Subcutaneous abdominal adipose tissue (tissue), 5 donors: ENCODE results near the gene NT5DC3.

Experiments used
- H3K27ac ChIP-seq: one replicate; pipeline ENCODE4 v1.7.0; 2013; ENCODE audit warnings: low read depth, mild to moderate bottlenecking, inconsistent platforms, low read length, moderate library complexity
- H3K27me3 ChIP-seq, 5 donors: one replicate each; pipeline ENCODE4 v1.7.0; 2013; ENCODE audit warnings: low read length in 5 of 5, inconsistent platforms in 1 of 5; ENCODE audit not compliant: control insufficient read depth in 5 of 5, insufficient read depth in 4 of 5
- H3K36me3 ChIP-seq, 5 donors: one replicate each; pipeline ENCODE4 v1.7.0; 2013; ENCODE audit warnings: low read length in 5 of 5; ENCODE audit not compliant: control insufficient read depth in 5 of 5, insufficient read depth in 5 of 5
- H3K4me1 ChIP-seq, 5 donors: one replicate each; pipeline ENCODE4 v1.7.0; 2013; ENCODE audit warnings: low read length in 5 of 5, mild to moderate bottlenecking in 3 of 5, moderate library complexity in 1 of 5; ENCODE audit not compliant: control insufficient read depth in 5 of 5, insufficient read depth in 5 of 5
- H3K4me3 ChIP-seq, 5 donors: one replicate each; pipeline ENCODE4 v1.7.0; 2013; ENCODE audit warnings: low read length in 5 of 5, low read depth in 1 of 5
- H3K9ac ChIP-seq, 5 donors: one replicate each; pipeline ENCODE4 v1.7.0; 2013; ENCODE audit warnings: low read length in 5 of 5, mild to moderate bottlenecking in 4 of 5, moderate library complexity in 3 of 5
- H3K9me3 ChIP-seq, 5 donors: one replicate each; pipeline ENCODE4 v1.7.0; 2013; ENCODE audit warnings: low read length in 5 of 5; ENCODE audit not compliant: control insufficient read depth in 5 of 5
- donor health status: healthy.
- donor health status: healthy.
- donor health status: healthy.
- donor health status: healthy.
- donor health status: healthy.

Gene NT5DC3

DNA sequence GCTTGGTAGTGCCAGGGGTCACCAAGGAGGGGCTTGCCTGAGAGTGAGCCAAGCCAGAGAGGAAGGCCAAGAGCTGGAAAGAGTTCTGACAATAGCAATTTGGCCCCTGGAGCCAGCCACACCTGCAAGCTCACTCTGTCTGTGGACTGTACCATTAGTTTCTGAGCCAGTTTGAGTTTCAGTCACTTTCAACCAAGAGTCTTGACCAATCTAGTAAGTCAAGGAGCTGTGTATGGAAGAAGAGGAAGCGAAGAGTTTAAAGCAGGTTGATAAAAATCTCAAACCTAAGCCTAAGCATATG is 38.5 kb downstream of the NT5DC3 start:
- Histone ChIP-seq H3K4me3 (no peak overlapping the region), H3K36me3 (peaks cover 0 to 7% (median 3%) of the 10 kb centered on the region in 5 donors), H3K9me3 (no peaks in the 10 kb centered on the region), H3K27me3 (no peaks in the 10 kb centered on the region), H3K9ac (no peak overlapping the region), H3K27ac (no peak overlapping the region), H3K4me1 (peaks cover 0 to 17% (median 12%) of the 10 kb centered on the region in 5 donors)

DNA sequence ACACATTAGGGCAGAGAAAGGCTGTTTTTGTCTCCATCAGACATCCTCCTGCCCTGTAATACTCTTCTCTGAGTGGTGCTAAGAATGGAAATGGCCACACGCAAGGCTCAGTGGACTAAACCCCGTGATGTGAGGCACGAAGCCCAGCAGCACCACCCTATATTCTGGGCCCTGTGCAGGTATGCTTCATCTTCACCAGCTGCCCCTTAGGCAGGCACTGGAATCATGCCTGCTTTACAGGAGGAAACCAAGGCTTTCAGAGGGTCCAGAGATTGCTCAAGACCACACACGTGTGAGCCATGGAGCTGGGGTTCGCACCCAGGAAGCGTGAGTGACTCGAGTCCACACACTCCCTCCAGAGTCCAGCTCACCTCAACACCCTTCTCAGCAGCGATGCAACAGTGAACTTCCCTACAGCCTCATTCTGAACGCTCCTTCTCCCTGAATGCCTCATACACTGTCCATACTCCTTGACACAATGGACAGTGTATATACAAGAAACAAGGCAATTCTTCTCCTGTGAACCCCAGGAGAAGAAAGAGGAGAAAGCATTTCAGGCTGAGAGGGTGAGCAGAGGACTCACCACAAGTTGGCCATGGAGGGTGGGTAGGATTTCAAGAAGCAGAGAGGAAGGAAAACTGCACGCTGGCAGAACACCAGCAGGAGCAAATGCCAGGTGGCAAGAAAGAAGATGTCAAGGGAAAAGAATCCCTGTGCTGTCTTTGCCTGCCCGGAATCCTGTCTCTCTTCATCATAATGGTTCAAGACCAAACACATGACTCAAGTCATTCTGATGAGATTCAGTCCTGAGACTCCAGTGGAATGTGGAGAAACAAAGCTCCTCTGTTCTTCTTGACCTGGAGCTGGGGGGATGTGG is 39.1 kb downstream of the NT5DC3 start:
- H3K4me3 ChIP-seq, result no peak overlapping the region
- H3K9ac ChIP-seq, result no peak overlapping the region
- H3K27ac ChIP-seq, result no peak overlapping the region
- H3K9me3 ChIP-seq, result no peaks in the 10 kb centered on the region
- H3K27me3 ChIP-seq, result no peaks in the 10 kb centered on the region
- H3K4me1 ChIP-seq, result peaks cover 0 to 16% (median 12%) of the 10 kb centered on the region in 5 donors
- peaks cover 0 to 5% (median 3%) of the 10 kb centered on the region in 5 donors for H3K36me3 ChIP-seq

DNA sequence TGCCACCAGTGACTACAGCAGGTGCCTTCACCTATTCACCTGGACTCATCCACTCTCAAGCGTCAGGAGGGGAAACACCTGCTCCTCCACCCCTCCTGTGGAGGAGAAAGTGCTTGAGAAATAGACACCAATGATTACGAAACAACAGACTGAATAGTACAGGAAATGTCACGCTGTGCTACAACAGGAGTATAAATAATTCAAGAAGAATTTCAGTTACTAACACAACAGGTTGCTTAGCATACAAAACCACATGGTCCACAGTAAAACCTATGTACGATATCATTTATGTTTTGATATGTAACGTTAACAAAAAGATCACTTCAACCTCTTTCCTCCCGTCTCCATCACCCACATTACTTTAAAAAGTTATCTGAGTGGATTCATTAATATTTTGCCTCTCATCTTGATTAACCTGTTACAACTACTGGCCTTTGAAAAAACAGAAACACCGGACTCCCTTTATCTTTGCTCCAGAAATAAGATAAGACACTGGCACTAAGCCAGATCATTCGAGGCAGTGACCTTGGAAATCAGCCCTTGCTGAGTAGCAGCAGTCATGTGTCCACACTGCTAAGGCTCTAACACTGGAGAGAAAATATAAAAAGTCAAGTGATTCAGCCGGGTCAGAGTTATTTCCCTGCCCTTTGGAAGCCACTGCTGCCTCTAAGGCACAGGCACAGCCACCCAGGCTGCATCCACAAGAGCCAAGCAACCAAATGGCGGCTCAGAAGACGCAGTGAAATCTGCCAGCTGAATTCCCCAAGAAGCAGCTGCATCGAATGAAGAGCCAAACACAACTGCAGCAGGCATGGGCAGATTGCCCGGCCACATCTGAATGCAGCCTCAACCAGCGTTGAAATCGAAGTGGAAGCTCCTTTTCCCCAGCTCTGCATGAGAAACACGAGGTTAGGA is 40.9 kb downstream of the NT5DC3 start:
- peaks cover 0 to 15% (median 12%) of the 10 kb centered on the region in 5 donors for H3K4me1 ChIP-seq
- no peaks in the 10 kb centered on the region for H3K9me3 ChIP-seq
- peak overlapping the region; percentile 33 to 68 (median 41) for H3K4me3 ChIP-seq
- no peaks in the 10 kb centered on the region for H3K27me3 ChIP-seq
- H3K36me3 ChIP-seq, result peaks cover 0 to 12% (median 7%) of the 10 kb centered on the region in 5 donors
- no peak overlapping the region for H3K27ac ChIP-seq
- peak overlapping the region in 2 of 5 donors; percentile 6 to 54 for H3K9ac ChIP-seq

GRCh38 chr12:103799504-103799856 is 41.6 kb downstream of the NT5DC3 start:
- no peak overlapping the region for H3K9ac ChIP-seq
- no peak overlapping the region for H3K4me3 ChIP-seq
- H3K9me3 ChIP-seq, result no peaks in the 10 kb centered on the region
- no peaks in the 10 kb centered on the region for H3K27me3 ChIP-seq
- H3K36me3 ChIP-seq, result peaks cover 0 to 18% (median 10%) of the 10 kb centered on the region in 5 donors
- H3K27ac ChIP-seq, result no peak overlapping the region
- H3K4me1 ChIP-seq, result peaks cover 0 to 15% (median 12%) of the 10 kb centered on the region in 5 donors

- H3K9ac ChIP-seq, result no peak overlapping the region
- no peak overlapping the region for H3K4me3 ChIP-seq
- peaks cover 0 to 15% (median 12%) of the 10 kb centered on the region in 5 donors for H3K4me1 ChIP-seq
- no peaks in the 10 kb centered on the region for H3K27me3 ChIP-seq
- peaks cover 0 to 21% (median 11%) of the 10 kb centered on the region in 5 donors for H3K36me3 ChIP-seq
- no peak overlapping the region for H3K27ac ChIP-seq
- H3K9me3 ChIP-seq, result no peaks in the 10 kb centered on the region
These were observed 42.4 kb downstream of the NT5DC3 start for GRCh38 chr12:103798586-103798985.

GRCh38 chr12:103794309-103795213 is 46.5 kb downstream of the NT5DC3 start:
- no peak overlapping the region for H3K9ac ChIP-seq
- peaks cover 0 to under 1% (median 0%) of the 10 kb centered on the region in 5 donors for H3K4me1 ChIP-seq
- H3K36me3 ChIP-seq, result peaks cover 2 to 41% (median 25%) of the 10 kb centered on the region in 5 donors
- H3K4me3 ChIP-seq, result no peak overlapping the region
- H3K27ac ChIP-seq, result no peak overlapping the region
- H3K9me3 ChIP-seq, result no peaks in the 10 kb centered on the region
- no peaks in the 10 kb centered on the region for H3K27me3 ChIP-seq

- no peak overlapping the region for H3K4me3 ChIP-seq
- no peaks in the 10 kb centered on the region for H3K4me1 ChIP-seq
- no peak overlapping the region for H3K9ac ChIP-seq
- no peaks in the 10 kb centered on the region for H3K9me3 ChIP-seq
- H3K36me3 ChIP-seq, result peaks cover 2 to 41% (median 25%) of the 10 kb centered on the region in 5 donors
- no peak overlapping the region for H3K27ac ChIP-seq
- H3K27me3 ChIP-seq, result no peaks in the 10 kb centered on the region
These were observed 47.5 kb downstream of the NT5DC3 start for GRCh38 chr12:103793512-103794045.

DNA sequence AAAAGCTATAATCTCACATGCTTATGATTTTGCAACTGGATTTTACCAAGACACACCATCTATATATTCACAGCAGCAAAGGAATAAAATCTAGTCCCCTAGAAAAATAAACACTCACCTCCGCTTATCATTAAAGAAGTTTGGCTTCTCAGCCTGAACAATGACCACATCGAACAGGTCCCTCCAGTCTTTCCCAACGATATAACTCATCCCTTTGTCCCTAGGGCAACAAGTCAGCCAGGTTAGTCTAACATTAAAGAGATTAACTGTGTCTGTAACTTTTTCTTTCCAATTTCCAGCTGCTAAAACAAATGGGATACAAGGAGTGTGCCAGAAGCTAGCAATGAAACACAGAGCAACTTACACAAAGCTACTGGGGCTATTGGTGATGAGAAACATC is 48.0 kb downstream of the NT5DC3 start:
- Histone ChIP-seq H3K27ac (no peak overlapping the region), H3K4me3 (no peak overlapping the region), H3K36me3 (peaks cover 2 to 39% (median 25%) of the 10 kb centered on the region in 5 donors)

DNA sequence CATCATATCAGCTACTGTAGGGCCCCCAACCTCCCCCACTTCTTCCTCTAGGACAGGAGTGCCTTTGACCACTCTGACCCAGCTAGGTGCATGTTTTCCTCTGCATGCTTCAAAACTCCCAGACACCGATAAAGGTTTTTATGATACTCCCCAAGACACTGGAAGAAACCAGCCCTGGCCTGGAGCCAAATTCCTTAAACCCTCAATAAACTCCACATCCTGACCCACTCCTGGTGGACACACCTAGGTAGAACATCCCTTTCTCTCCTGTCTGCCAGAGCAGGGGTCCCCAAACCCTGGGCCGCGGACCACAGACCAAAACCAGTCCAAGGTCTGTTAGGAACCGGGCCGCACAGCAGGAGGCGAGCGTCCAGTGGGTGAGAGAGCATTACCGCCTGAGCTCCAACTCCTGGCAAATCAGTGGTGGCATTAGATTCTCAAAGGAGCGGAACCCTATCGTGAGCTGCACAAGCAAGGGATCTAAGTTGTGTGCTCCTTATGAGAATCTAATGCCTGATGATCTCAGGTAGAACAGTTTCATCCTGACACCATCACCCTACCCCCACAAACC is 49.6 kb downstream of the NT5DC3 start:
- no peak overlapping the region for H3K9ac ChIP-seq
- peaks cover 2 to 32% (median 22%) of the 10 kb centered on the region in 5 donors for H3K36me3 ChIP-seq
- no peak overlapping the region for H3K27ac ChIP-seq
- H3K4me3 ChIP-seq, result no peak overlapping the region
- no peaks in the 10 kb centered on the region for H3K9me3 ChIP-seq
- no peaks in the 10 kb centered on the region for H3K4me1 ChIP-seq
- H3K27me3 ChIP-seq, result no peaks in the 10 kb centered on the region

More for the DNA sequence above, 48.0 kb downstream of the NT5DC3 start:
- Histone ChIP-seq H3K9me3 (no peaks in the 10 kb centered on the region), H3K9ac (no peak overlapping the region), H3K4me1 (no peaks in the 10 kb centered on the region), H3K27me3 (no peaks in the 10 kb centered on the region)
